GM18511 (cell line): Measurements from ENCODE around the gene KCNAB3.

Experiments
- ATAC-seq: cut with Tn5 transposase; IDR thresholded peaks from one replicate; pipeline ENCODE4 v1.9.1; 2021; ENCODE audit warnings: mild to moderate bottlenecking, moderate library complexity; ENCODE audit not compliant: unreplicated experiment

The KCNAB3 gene

GRCh38 chr17:7903154-7904103 is 26.2 kb downstream of the KCNAB3 start:
- no peak for ATAC-seq

GRCh38 chr17:7897773-7898172 is 31.9 kb downstream of the KCNAB3 start:
- no peak for ATAC-seq

GRCh38 chr17:7897090-7897489 is 32.6 kb downstream of the KCNAB3 start:
- ATAC-seq: no peak

GRCh38 chr17:7894866-7895265 is 34.8 kb downstream of the KCNAB3 start:
- no peak for ATAC-seq

- ATAC-seq: no peak
These were observed 35.4 kb downstream of the KCNAB3 start for GRCh38 chr17:7894226-7894625.

GRCh38 chr17:7893187-7893880 is 36.3 kb downstream of the KCNAB3 start:
- no peak for ATAC-seq

- ATAC-seq: no peak
These were observed 40.3 kb downstream of the KCNAB3 start for GRCh38 chr17:7889166-7889955.

GRCh38 chr17:7888184-7888920 is 41.3 kb downstream of the KCNAB3 start, which contains the start of gene CHD3:
TSS of gene CHD3 (plus strand) at chr17:7888789. CDS start at chr17:7889001, 212 bp downstream.
- ATAC-seq: no peak

- ATAC-seq: peak; percentile 58
These were observed 42.0 kb downstream of the KCNAB3 start for GRCh38 chr17:7887482-7888183.

- ATAC-seq: no peak
These were observed 42.6 kb downstream of the KCNAB3 start for GRCh38 chr17:7887038-7887481.

GRCh38 chr17:7886227-7887037 is 43.2 kb downstream of the KCNAB3 start:
- no peak for ATAC-seq

- ATAC-seq: peak; percentile 39
These were observed 44.1 kb downstream of the KCNAB3 start for GRCh38 chr17:7885367-7886226.

- ATAC-seq: peak; percentile 4
These were observed 44.9 kb downstream of the KCNAB3 start for GRCh38 chr17:7884581-7885366.

- ATAC-seq: no peak
These were observed 45.8 kb downstream of the KCNAB3 start for GRCh38 chr17:7883781-7884386.

- ATAC-seq: no peak
These were observed 47.0 kb downstream of the KCNAB3 start for GRCh38 chr17:7882629-7883028.

- ATAC-seq: no peak
These were observed 47.6 kb downstream of the KCNAB3 start for GRCh38 chr17:7882068-7882467.
